HS-5 (cell line): ENCODE measurements around the gene CDK11A.
A peak's percentile ranks its signal among the peaks of the same experiment; 100 is the strongest.
"Not testable (repeated sequence)": the region's sequence is repeated elsewhere in the genome, so short reads cannot be mapped to it uniquely, and the experiment has no call there.

Source experiments
- DNase-seq: peaks from one replicate; pipeline ENCODE4 v3.0.0-alpha.2; 2012; ENCODE audit warnings: low read depth

Gene CDK11A

GRCh38 chr1:1754051-1754815, 30.1 kb upstream of the CDK11A start:
- no peak for DNase-seq

DNA sequence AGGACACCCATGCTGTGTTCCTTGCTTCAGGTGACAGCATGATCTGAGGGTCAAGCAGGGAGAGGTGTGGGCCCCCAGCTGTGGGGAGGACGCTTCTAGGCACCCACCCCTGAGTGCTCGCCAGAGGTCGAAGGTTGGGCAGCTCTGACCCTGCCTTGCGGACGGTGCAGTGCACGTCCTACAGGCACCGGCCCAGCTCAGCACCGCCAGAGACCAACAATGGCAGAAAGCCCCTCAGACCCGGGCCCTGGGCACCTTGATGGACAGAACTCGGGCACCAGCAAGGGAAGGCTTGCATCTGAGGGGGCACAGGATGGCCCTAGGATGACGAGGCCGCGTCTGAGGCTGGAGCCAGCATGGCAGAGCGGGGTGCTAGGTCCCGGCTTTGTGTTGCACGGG, 29.4 kb upstream of the CDK11A start:
- DNase-seq, result no peak

GRCh38 chr1:1752636-1753606, 28.8 kb upstream of the CDK11A start:
- no peak for DNase-seq

DNA sequence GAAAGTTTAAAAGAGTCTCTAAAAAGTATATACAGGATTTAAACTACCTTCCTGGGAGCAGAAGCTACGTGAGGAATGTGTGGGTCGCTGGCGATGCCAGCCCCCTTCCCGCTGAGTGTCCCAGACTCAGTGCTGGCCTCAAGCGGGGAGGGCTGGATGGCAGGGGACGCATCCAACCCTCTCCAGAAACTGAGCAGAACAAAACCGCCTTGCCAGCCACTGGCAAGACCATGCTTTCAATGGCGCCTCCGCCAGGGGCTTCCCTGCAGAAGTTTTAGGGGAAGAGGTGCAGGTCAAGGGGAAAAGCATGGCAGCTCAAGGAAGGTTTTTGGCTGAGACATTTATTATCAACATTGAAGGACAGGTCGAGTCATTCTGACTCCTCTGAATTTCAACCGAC, 28.0 kb upstream of the CDK11A start:
- DNase-seq, result no peak

DNA sequence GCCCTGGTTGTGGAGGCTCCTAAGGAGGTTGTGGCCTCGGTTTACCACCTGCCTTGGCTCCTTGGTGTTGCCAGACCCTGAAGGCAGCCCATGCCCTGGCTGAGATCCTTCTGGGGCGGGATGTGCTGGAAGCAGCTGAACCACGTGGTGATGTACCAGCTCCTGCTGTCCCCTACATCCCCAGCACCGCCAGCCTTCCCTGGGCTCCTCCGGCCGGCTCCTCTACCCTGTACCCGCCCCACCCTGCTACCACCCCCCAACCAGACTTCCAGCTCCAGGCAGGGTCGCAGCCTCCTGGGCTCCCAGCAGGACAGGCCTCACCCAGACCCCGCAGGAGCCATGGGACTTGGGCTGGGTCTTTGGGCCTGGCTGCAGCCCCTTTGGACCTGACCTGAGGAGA, 25.8 kb upstream of the CDK11A start:
- not testable (repeated sequence) for DNase-seq

DNA sequence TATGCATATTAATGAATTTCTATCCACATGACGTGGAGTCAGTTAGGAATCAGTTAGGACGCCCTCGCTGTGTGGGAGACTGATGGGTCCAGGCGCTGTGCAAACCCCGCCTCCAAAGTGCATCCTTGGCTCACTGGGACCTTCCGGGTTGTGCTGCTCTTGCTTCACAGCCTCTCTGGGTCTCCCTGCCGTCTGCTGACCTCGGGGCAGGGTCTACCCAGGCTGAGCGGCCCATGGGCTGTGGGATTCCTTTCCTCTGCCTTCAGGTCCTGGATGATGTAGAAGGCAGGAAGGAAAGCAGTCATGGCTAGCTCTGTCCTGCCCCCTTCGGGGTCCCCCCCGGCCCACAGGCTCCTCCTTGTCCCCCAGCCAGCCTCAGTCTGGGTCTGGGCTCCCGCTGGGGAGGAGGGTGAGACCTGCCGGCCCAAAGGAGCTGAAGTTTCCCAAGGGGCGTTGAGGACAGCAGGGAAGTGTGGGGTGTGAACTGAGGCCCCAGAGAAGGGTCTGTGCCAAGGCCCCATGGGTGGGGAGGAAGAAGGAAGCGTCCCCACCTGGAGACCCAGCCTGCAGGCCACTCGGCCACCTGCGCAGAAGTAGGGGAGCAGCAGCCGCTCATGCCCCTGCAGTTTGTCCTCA, 24.6 kb upstream of the CDK11A start:
- DNase-seq, result no peak

DNA sequence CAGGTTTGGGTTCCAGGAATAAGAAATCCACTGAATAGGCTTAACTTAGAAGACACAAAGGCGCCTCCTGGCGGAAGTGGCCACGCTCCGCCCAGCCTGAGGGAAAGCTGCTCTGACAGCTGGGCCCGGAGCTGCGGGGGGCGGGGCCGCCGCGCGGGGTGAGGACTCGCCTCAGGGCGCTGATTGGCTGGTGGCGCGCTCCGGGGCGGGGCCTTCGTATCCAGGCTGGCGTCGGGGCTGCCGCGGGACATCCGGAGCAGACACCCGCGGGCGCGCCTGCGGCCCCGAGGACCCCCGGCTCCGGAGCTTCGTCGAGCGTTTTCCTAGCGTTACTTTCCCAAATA, 22.4 kb upstream of the CDK11A start:
- not testable (repeated sequence) for DNase-seq

DNA sequence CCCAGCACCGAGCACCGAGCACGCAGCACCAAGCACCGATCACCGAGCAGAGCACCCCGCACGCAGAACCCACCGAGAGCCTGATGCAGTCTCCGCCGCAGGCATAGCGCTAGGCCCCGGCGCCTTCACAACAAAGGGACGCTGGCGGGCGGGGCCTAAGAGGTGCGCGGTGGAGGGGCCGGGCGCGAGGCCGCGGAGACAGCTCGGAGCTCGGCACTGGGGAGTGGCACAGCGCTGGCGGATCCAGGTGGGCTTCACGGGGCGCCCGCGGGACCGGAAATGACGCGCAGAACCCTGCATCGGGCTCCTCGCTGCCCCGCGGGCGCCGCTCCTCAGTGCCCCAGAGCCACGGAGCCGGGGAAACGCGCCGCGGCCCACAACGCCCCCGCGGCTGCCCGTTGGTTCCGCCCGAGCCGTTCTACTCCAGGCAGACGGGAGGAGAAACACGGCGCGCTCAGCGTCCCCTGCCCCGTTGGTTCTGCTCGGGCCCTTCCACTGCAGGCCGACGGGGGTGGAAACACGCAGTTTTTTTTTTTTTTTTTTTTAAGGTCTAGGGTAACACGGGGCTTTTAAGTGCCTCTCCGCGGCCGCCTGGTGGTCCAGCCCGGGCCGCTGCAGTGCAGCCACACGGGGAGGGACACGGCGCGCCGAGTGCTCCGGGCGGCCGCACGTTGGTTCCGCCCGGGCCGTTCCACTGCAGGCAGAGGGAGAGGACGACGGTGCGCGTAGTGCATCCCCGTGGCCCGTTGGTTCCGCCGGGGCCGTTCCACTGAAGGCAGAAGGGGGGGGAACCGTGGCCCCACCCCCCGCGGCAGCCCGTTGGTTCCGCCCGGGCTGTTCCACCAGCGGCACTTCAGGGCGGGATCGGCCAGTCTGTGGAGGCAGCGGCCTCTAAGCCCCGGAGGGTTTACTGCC, 21.8 kb upstream of the CDK11A start:
- peak; percentile 19 for DNase-seq

DNA sequence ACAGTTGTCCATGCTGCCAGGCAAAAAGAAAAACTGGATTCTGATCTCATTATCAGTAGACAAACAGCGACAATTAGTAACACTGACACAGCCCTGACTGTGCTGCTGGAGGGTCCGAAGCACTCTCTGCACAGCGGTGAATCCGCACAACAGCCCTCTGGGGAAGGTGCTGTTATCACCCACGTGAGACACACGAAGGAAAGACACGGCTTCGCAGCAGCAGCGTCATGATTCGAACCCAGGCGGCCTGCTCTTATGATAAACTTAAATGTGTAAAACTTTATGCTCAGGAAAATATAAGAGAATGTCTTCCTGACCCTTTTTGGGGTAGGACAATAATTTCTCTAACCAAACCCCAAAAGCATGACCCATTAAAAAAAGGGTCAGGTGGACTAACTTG, 18.4 kb upstream of the CDK11A start:
- DNase-seq, result not testable (repeated sequence)

GRCh38 chr1:1741013-1741412, 16.9 kb upstream of the CDK11A start:
- peak; percentile 98 for DNase-seq

GRCh38 chr1:1738799-1739337, 14.7 kb upstream of the CDK11A start:
- DNase-seq, result not testable (repeated sequence)

DNA sequence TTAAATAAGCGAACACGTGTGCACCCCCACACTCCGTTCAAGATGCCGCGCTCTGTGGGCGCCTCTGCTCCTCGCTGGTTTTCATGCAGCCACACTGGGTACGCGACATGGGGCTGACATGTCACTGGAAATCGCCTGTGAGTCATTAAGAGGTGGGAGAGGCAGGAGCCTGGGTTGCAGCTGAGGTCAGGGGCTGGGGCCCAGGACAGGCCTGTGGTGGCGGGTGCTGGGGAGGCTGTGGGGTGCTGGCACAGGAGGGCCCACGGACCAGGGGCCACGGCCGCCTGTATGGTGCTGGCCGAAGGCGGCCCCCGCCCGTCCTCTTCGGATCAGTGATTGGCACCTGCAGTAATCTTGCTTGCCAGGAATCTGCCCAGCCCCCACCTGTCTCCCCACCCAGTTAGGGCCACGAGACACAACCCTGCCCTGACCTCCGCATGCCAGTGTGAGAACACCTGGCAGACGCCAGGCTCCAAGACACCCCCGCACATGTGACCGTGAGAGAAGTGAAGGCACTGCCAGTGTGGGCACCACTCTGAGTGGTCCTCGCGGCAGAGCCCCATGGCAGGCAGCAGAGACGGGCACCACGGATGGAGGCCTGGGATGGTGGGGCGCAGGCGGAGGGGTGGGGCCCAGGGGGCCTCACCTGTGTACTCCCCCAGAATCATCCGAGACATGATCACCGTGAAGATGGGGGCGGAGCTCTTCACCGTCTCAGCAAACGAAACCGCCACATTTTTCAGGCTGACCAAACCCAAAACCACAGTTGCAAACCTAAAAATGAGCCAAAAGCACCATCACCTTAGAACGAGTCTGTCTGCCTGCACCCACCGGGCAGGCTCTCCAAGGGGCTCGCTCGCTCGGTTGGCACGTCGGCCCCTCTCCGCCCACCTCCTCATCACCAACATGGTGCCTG, 13.8 kb upstream of the CDK11A start:
- not testable (repeated sequence) for DNase-seq

- no peak for DNase-seq
Measured at GRCh38 chr1:1732381-1732780, 8.2 kb upstream of the CDK11A start.

- no peak for DNase-seq
Measured at GRCh38 chr1:1730870-1731269, 6.7 kb upstream of the CDK11A start.

GRCh38 chr1:1730230-1730629, 6.1 kb upstream of the CDK11A start:
- not testable (repeated sequence) for DNase-seq

DNA sequence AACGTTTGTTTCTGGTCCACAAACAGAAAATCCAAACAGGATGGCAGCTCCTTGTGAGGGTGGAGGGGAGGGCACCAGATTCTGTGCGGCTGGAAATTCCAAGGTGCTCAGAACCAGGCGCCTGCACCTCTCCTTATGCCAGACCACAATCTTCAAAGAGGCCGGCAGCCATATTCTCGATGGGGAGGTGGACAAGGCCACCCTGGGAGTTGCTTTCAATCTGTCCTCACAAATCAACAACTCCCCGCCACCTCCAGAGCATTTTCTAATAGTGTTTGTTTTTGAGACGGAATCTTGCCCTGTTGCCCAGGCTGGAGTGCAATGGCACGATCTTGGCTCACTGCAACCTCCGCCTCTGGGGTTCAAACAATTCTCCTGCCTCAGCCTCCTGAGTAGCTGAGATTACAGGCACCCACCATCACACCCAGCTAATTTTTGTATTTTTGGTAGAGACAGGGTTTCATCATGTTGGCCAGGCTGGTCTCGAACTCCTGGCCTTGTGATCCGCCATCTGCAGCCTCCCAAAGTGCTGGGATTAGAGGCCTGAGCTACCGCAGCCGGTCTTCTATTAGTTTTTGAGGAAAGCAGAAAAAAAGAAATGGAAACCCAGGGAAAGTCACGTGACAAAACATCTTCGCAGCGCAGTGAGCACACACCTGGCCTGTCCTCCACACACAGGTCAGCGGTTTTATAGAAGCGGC, 5.1 kb upstream of the CDK11A start:
- DNase-seq, result not testable (repeated sequence)

GRCh38 chr1:1728308-1729005, 4.3 kb upstream of the CDK11A start:
- DNase-seq, result peak; percentile 71

GRCh38 chr1:1727131-1727651, 3.0 kb upstream of the CDK11A start:
- DNase-seq, result not testable (repeated sequence)

DNA sequence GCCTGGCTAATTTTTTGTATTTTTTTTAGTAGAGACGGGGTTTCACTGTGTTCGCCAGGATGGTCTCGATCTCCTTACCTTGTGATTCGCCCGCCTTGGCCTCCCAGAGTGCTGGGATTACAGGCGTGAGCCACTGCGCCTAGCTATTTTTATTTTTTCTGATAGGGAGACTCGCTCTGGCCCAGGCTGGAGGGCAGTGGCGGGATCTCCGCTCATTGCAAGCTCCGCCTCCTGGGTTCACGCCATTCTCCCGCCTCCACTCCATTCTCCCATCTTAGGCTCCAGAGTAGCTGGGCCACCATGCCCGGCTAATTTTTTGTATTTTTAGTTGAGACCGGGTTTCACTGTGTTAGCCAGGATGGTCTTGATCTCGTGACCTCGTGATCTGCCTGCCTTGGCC, 1.9 kb upstream of the CDK11A start:
- not testable (repeated sequence) for DNase-seq
